Measurements from ENCODE around the gene GGCX. TPM values are rescaled to one million over a fixed set of nuclear protein-coding genes. Genes with fewer than 3 reads are reported as not detected.

Gene GGCX
- total RNA-seq, 1 experiment from 2014 or later: 47.0 TPM

DNA sequence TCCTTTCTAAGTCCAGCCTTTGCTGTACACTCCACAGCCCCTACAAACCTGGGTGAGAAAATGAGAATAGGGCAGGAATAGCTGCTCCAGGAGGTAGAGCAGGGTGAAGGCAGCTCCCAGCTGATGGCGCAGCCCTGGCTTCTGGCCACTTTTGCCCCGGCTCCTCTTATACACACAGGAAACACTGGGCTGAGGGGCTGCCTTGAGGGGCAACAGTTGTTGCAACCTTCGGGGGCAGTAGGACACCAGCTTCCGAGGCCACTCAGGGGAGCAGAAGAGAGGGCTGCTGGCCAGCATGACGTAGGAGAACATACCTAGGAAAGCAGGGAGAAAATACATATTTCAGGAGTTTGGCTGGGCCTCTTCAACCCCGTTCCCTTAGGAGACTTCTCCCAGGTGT lies 8.1 kb downstream of the GGCX start:
- H3K9ac ChIP-seq (ENCODE audit: low read length): no peak overlapping the region
- DNase-seq: no peak
- H3K9me3 ChIP-seq (ENCODE audit: low read length): no peaks in the 10 kb centered on the region
- H2AFZ ChIP-seq (ENCODE audit: low read length): no peak overlapping the region
- H3K4me1 ChIP-seq (ENCODE audit: low read length): peaks cover 5% of the 10 kb centered on the region
- peaks cover 5% of the 10 kb centered on the region for H3K79me2 ChIP-seq (ENCODE audit: low read length)
- H3K36me3 ChIP-seq (ENCODE audit: insufficient read depth, low read length): peaks cover 27% of the 10 kb centered on the region
- H3K27ac ChIP-seq (ENCODE audit: low read length): no peak overlapping the region
- H4K20me1 ChIP-seq (ENCODE audit: insufficient read depth, low read depth, low read length): no peaks in the 10 kb centered on the region
- H3K27me3 ChIP-seq (ENCODE audit: low read length): no peaks in the 10 kb centered on the region
- no peaks in the 10 kb centered on the region for H3K9me2 ChIP-seq (replicated peaks; ENCODE audit: insufficient read depth, low read length)
- H3K4me2 ChIP-seq (ENCODE audit: low read depth, low read length, poor library complexity, severe bottlenecking): no peak overlapping the region
- no peak overlapping the region for H3K4me3 ChIP-seq (ENCODE audit: low read length)

DNA sequence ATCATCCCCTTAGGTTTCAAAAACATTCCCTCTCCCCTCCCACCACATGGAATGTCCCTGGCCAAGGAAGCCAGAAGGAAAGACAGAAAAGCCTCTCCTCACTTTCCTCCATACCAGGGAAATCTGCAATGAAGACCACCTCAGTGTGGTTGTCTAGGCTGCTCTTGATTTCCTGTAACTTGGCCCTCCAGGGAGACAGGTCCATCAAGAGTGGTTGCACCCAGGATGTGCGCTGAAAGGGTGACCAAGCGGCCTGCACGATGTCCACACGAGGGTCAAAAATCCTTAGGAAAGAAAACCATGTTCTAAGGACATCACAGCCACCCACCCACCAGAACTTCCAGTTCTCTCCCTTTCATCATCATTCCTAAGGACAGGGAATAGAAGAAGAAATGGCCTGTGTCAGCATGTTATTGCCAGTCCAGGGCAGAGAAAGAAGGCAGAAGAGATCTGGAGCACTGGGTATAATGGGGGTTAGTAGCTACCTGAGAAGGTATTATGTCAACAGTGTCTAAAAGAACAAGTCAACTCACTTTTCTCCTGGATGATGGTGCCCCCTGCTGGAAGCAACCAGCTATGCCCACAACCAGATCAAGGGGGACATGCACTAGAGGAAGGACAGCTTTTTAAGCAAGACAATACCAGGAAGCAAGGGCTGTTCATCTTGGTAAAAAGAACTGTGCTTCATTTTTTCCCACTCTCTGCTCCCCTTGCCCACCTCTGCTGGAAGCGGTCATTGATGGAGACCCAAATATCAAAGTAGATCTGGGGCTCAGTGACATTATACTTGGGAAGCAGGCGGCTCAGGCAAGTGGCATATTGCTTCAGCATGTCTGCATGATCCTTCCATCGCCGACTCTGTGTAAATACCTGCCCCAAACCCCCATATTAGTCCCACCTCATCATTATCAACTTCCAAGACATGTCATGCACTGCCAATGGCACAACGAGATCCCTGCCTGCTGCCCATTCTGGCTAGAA lies 9.3 kb downstream of the GGCX start:
- Histone ChIP-seq H3K9ac (ENCODE audit: low read length) (no peak overlapping the region), H4K20me1 (ENCODE audit: insufficient read depth, low read depth, low read length) (no peaks in the 10 kb centered on the region), H3K27ac (ENCODE audit: low read length) (no peak overlapping the region), H2AFZ (ENCODE audit: low read length) (no peak overlapping the region), H3K36me3 (ENCODE audit: insufficient read depth, low read length) (peaks cover 25% of the 10 kb centered on the region; the same call in 1 of the 2 replicates), H3K4me2 (ENCODE audit: low read depth, low read length, poor library complexity, severe bottlenecking) (no peak overlapping the region), H3K4me3 (ENCODE audit: low read length) (no peak overlapping the region), H3K9me2 (replicated peaks; ENCODE audit: insufficient read depth, low read length) (no peaks in the 10 kb centered on the region), H3K4me1 (ENCODE audit: low read length) (peaks cover 5% of the 10 kb centered on the region), H3K79me2 (ENCODE audit: low read length) (no peaks in the 10 kb centered on the region), H3K27me3 (ENCODE audit: low read length) (no peaks in the 10 kb centered on the region), H3K9me3 (ENCODE audit: low read length) (no peaks in the 10 kb centered on the region)
- peak; percentile 97 for DNase-seq

DNA sequence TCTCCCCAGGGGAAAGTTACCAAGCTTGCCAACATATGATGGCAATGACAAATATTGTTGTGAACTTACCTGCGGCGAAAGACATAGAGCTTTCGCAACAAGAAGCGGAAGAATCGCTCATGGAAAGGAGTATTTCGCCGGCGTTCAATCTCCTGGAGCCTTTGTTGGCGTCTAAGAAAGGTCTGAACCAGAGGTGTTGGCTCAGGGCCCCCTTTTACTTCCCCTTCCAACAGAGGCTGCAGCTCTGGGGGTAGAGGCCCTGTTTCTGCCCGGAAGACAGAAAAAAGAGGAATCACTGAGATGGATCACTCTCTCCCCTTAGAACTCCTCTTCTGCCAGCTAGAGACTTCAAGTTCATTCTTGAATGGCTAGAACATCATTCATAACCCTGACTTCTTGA lies 10.8 kb downstream of the GGCX start:
- Histone ChIP-seq H3K9ac (ENCODE audit: low read length) (no peak overlapping the region), H3K4me2 (ENCODE audit: low read depth, low read length, poor library complexity, severe bottlenecking) (no peak overlapping the region), H3K36me3 (ENCODE audit: insufficient read depth, low read length) (peaks cover 29% of the 10 kb centered on the region)

DNA sequence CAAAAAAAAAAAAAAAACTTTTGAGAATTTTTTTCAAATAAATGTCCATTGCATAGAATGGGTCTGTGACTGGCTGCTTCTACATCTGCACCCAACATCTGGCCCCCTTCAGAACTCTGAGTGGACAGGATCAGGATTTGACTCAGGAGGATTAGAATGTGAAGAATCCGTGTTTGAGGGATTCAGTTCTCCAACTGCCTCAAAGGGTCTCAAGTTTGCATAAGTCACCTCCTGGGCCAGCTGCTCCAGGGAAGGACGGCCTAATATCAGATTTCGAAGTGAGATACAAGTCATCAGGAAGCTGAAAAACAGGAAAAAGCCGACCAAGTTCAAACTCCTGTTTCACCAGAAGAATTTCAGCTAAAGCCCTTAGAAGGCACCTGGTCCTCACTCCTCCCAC lies 11.5 kb downstream of the GGCX start:
- no peak overlapping the region for H3K27ac ChIP-seq (ENCODE audit: low read length)
- H3K9me3 ChIP-seq (ENCODE audit: low read length): no peaks in the 10 kb centered on the region
- H3K79me2 ChIP-seq (ENCODE audit: low read length): no peaks in the 10 kb centered on the region
- no peak overlapping the region for H3K4me3 ChIP-seq (ENCODE audit: low read length)
- no peak overlapping the region for H3K9ac ChIP-seq (ENCODE audit: low read length)
- H3K36me3 ChIP-seq (ENCODE audit: insufficient read depth, low read length): peaks cover 34% of the 10 kb centered on the region
- DNase-seq: no peak
- H2AFZ ChIP-seq (ENCODE audit: low read length): no peak overlapping the region
- H3K27me3 ChIP-seq (ENCODE audit: low read length): no peaks in the 10 kb centered on the region
- no peaks in the 10 kb centered on the region for H3K9me2 ChIP-seq (replicated peaks; ENCODE audit: insufficient read depth, low read length)
- no peaks in the 10 kb centered on the region for H4K20me1 ChIP-seq (ENCODE audit: insufficient read depth, low read depth, low read length)
- no peaks in the 10 kb centered on the region for H3K4me1 ChIP-seq (ENCODE audit: low read length)
- H3K4me2 ChIP-seq (ENCODE audit: low read depth, low read length, poor library complexity, severe bottlenecking): no peak overlapping the region

More for the DNA sequence above, 10.8 kb downstream of the GGCX start:
- no peak overlapping the region for H3K4me3 ChIP-seq (ENCODE audit: low read length)
- H3K9me3 ChIP-seq (ENCODE audit: low read length): no peaks in the 10 kb centered on the region
- H3K27me3 ChIP-seq (ENCODE audit: low read length): no peaks in the 10 kb centered on the region
- no peak overlapping the region for H3K27ac ChIP-seq (ENCODE audit: low read length)
- H3K9me2 ChIP-seq (replicated peaks; ENCODE audit: insufficient read depth, low read length): no peaks in the 10 kb centered on the region
- no peaks in the 10 kb centered on the region for H4K20me1 ChIP-seq (ENCODE audit: insufficient read depth, low read depth, low read length)
- H3K4me1 ChIP-seq (ENCODE audit: low read length): peaks cover 5% of the 10 kb centered on the region
- DNase-seq: no peak
- no peaks in the 10 kb centered on the region for H3K79me2 ChIP-seq (ENCODE audit: low read length)
- H2AFZ ChIP-seq (ENCODE audit: low read length): no peak overlapping the region

- no peak overlapping the region for H2AFZ ChIP-seq (ENCODE audit: low read length)
Observed at GRCh38 chr2:85549095-85549494, 12.2 kb downstream of the GGCX start.

GRCh38 chr2:85548608-85548900 lies 12.7 kb downstream of the GGCX start:
- H3K36me3 ChIP-seq (ENCODE audit: insufficient read depth, low read length): peaks cover 34% of the 10 kb centered on the region
- no peak overlapping the region for H2AFZ ChIP-seq (ENCODE audit: low read length)
- no peaks in the 10 kb centered on the region for H3K27me3 ChIP-seq (ENCODE audit: low read length)
- no peak overlapping the region for H3K4me2 ChIP-seq (ENCODE audit: low read depth, low read length, poor library complexity, severe bottlenecking)
- no peaks in the 10 kb centered on the region for H3K4me1 ChIP-seq (ENCODE audit: low read length)
- no peaks in the 10 kb centered on the region for H3K79me2 ChIP-seq (ENCODE audit: low read length)
- no peaks in the 10 kb centered on the region for H4K20me1 ChIP-seq (ENCODE audit: insufficient read depth, low read depth, low read length)
- H3K9me2 ChIP-seq (replicated peaks; ENCODE audit: insufficient read depth, low read length): no peaks in the 10 kb centered on the region
- H3K27ac ChIP-seq (ENCODE audit: low read length): no peak overlapping the region
- H3K4me3 ChIP-seq (ENCODE audit: low read length): no peak overlapping the region
- H3K9me3 ChIP-seq (ENCODE audit: low read length): no peaks in the 10 kb centered on the region
- no peak overlapping the region for H3K9ac ChIP-seq (ENCODE audit: low read length)
- no peak for DNase-seq

More at GRCh38 chr2:85549095-85549494, 12.2 kb downstream of the GGCX start:
- Histone ChIP-seq H3K4me3 (ENCODE audit: low read length) (no peak overlapping the region), H3K4me2 (ENCODE audit: low read depth, low read length, poor library complexity, severe bottlenecking) (no peak overlapping the region), H3K4me1 (ENCODE audit: low read length) (no peaks in the 10 kb centered on the region), H3K27ac (ENCODE audit: low read length) (no peak overlapping the region), H3K36me3 (ENCODE audit: insufficient read depth, low read length) (peaks cover 37% of the 10 kb centered on the region), H3K79me2 (ENCODE audit: low read length) (no peaks in the 10 kb centered on the region), H4K20me1 (ENCODE audit: insufficient read depth, low read depth, low read length) (no peaks in the 10 kb centered on the region), H3K9me2 (replicated peaks; ENCODE audit: insufficient read depth, low read length) (no peaks in the 10 kb centered on the region), H3K9me3 (ENCODE audit: low read length) (no peaks in the 10 kb centered on the region), H3K9ac (ENCODE audit: low read length) (no peak overlapping the region), H3K27me3 (ENCODE audit: low read length) (no peaks in the 10 kb centered on the region)
- no peak for DNase-seq

GRCh38 chr2:85547859-85548607 lies 13.3 kb downstream of the GGCX start:
- Histone ChIP-seq H3K36me3 (ENCODE audit: insufficient read depth, low read length) (peaks cover 37% of the 10 kb centered on the region), H3K27me3 (ENCODE audit: low read length) (no peaks in the 10 kb centered on the region), H4K20me1 (ENCODE audit: insufficient read depth, low read depth, low read length) (no peaks in the 10 kb centered on the region; the same call in 1 of the 2 replicates)

More at GRCh38 chr2:85547859-85548607, 13.3 kb downstream of the GGCX start:
- no peak overlapping the region for H3K4me2 ChIP-seq (ENCODE audit: low read depth, low read length, poor library complexity, severe bottlenecking)
- H3K27ac ChIP-seq (ENCODE audit: low read length): no peak overlapping the region
- H3K4me3 ChIP-seq (ENCODE audit: low read length): no peak overlapping the region
- no peak overlapping the region for H2AFZ ChIP-seq (ENCODE audit: low read length)
- no peaks in the 10 kb centered on the region for H3K9me2 ChIP-seq (replicated peaks; ENCODE audit: insufficient read depth, low read length)
- H3K9ac ChIP-seq (ENCODE audit: low read length): no peak overlapping the region
- no peaks in the 10 kb centered on the region for H3K9me3 ChIP-seq (ENCODE audit: low read length)
- DNase-seq: no peak
- H3K4me1 ChIP-seq (ENCODE audit: low read length): no peaks in the 10 kb centered on the region
- no peaks in the 10 kb centered on the region for H3K79me2 ChIP-seq (ENCODE audit: low read length)
